HG03571 (cell line): ENCODE data around the gene MYOG.

ENCODE experiments used
- ATAC-seq: cut with Tn5 transposase; IDR thresholded peaks from one replicate; pipeline ENCODE4 v1.9.1; 2021; ENCODE audit not compliant: unreplicated experiment

MYOG gene

GRCh38 chr1:203091199-203091477 lies 5.3 kb upstream of the MYOG start:
- ATAC-seq: no peak

- ATAC-seq: no peak
Measured at GRCh38 chr1:203090421-203091198, 4.8 kb upstream of the MYOG start.

- ATAC-seq: no peak
Measured at GRCh38 chr1:203089651-203090045, 3.8 kb upstream of the MYOG start.

GRCh38 chr1:203089001-203089650 lies 3.3 kb upstream of the MYOG start:
- no peak for ATAC-seq

GRCh38 chr1:203088441-203088840 lies 2.6 kb upstream of the MYOG start:
- ATAC-seq: no peak

GRCh38 chr1:203086992-203087763 lies 1.4 kb upstream of the MYOG start:
- no peak for ATAC-seq

- ATAC-seq: no peak
Measured at GRCh38 chr1:203084588-203085527, 954 bp downstream of the MYOG start.

GRCh38 chr1:203083463-203083921 lies 2.3 kb downstream of the MYOG start:
- ATAC-seq: no peak

GRCh38 chr1:203082571-203083462 lies 3.0 kb downstream of the MYOG start:
- ATAC-seq: no peak

GRCh38 chr1:203082231-203082505 lies 3.6 kb downstream of the MYOG start:
- ATAC-seq: no peak

- ATAC-seq: no peak
Measured at GRCh38 chr1:203081465-203082230, 4.2 kb downstream of the MYOG start.

- ATAC-seq: no peak
Measured at GRCh38 chr1:203080456-203080855, 5.4 kb downstream of the MYOG start.

GRCh38 chr1:203078478-203078877 lies 7.3 kb downstream of the MYOG start:
- ATAC-seq: no peak

- ATAC-seq: no peak
Measured at GRCh38 chr1:203077956-203078355, 7.9 kb downstream of the MYOG start.

GRCh38 chr1:203077367-203077766 lies 8.4 kb downstream of the MYOG start:
- no peak for ATAC-seq

GRCh38 chr1:203076031-203076511 lies 9.7 kb downstream of the MYOG start:
- no peak for ATAC-seq

GRCh38 chr1:203075236-203076030 lies 10.4 kb downstream of the MYOG start:
- ATAC-seq: no peak

GRCh38 chr1:203074610-203075009 lies 11.2 kb downstream of the MYOG start:
- ATAC-seq: no peak
